ENCODE data around the gene CRYL1. TPM values are rescaled to one million over a fixed set of nuclear protein-coding genes. Genes with fewer than 3 reads are reported as not detected.

The CRYL1 gene
- total and polyA plus RNA-seq, 2 of the 13 experiments (the other 11 are each of a cell fraction or from before 2014, with no cell fraction given), result 57.2 to 115 TPM

- TF ChIP-seq MTF1 (CRISPR knock-in tag; IDR thresholded peaks at IDR 0.05) (no peak), ZFYVE20 (CRISPR knock-in tag; IDR thresholded peaks at IDR 0.05; ENCODE audit: borderline replicate concordance, low read depth) (0 out of 2 replicates have a peak, but pooled peaks have one; percentile 82), GABPB1 (CRISPR knock-in tag; IDR thresholded peaks at IDR 0.05) (peak; percentile 91), HDAC1 (CRISPR knock-in tag; IDR thresholded peaks at IDR 0.05) (peak; percentile 91), HCFC1 (IDR thresholded peaks at IDR 0.05; ENCODE audit: low read depth, low read length) (no peak), DMTF1 (CRISPR knock-in tag; IDR thresholded peaks at IDR 0.05) (no peak), CREB1 (IDR thresholded peaks at IDR 0.05) (no peak), CREB1 (CRISPR knock-in tag; IDR thresholded peaks at IDR 0.05) (no peak), SKIL (CRISPR knock-in tag; IDR thresholded peaks at IDR 0.05; ENCODE audit: borderline replicate concordance) (peak; percentile 69), FOXK1 (CRISPR knock-in tag; IDR thresholded peaks at IDR 0.05; ENCODE audit: borderline replicate concordance, low read depth) (no peak), KMT2A (CRISPR knock-in tag; IDR thresholded peaks at IDR 0.05) (peak; percentile 75), CBX1 (IDR thresholded peaks at IDR 0.05; ENCODE audit: low read depth) (no peak), ZNF7 (CRISPR knock-in tag; IDR thresholded peaks at IDR 0.05) (no peak), ZNF710 (CRISPR knock-in tag; IDR thresholded peaks at IDR 0.05; ENCODE audit: borderline replicate concordance) (peak; percentile 57; the same call in 1 of the 2 replicates), HOXD1 (CRISPR knock-in tag; IDR thresholded peaks at IDR 0.05) (peak; percentile 78), RARG (CRISPR knock-in tag; IDR thresholded peaks at IDR 0.05; ENCODE audit: low read depth) (no peak), ZNF747 (CRISPR knock-in tag; IDR thresholded peaks at IDR 0.05; ENCODE audit: borderline replicate concordance) (no peak), MTERF4 (CRISPR knock-in tag; IDR thresholded peaks at IDR 0.05) (no peak), ZNF883 (CRISPR knock-in tag; IDR thresholded peaks at IDR 0.05; ENCODE audit: not compliant biosample characterization) (peak; percentile 90), FOSL1 (CRISPR knock-in tag; IDR thresholded peaks at IDR 0.05; ENCODE audit: borderline replicate concordance) (no peak), RARA (CRISPR knock-in tag; IDR thresholded peaks at IDR 0.05) (peak; percentile 3; the same call in 1 of the 2 replicates), HNRNPL (IDR thresholded peaks at IDR 0.05; ENCODE audit: low read depth, low read length) (peak; percentile 94)
Observed at GRCh38 chr13:20566898-20567874, 41.5 kb upstream of the CRYL1 start, which contains the start of gene IFT88 (continued).

Measured in HepG2 (cell line).